Thymus (tissue), 11 donors: ENCODE results near the gene HOXB1. TPM values are rescaled to one million over a fixed set of nuclear protein-coding genes. Genes with fewer than 3 reads are reported as not detected.
"Not testable (repeated sequence)": the region's sequence is repeated elsewhere in the genome, so short reads cannot be mapped to it uniquely, and the experiment has no call there.

Source experiments
- DNase-seq, 9 donors: peaks; one replicate each; pipeline ENCODE4 v3.0.0-alpha.2; 2013; ENCODE audit warnings: low spot score in 9 of 9, low read depth in 6 of 9, missing footprints in 1 of 9
- H3K27ac ChIP-seq, 2 donors: one replicate each; pipeline ENCODE4 v1.5.1; 2013; ENCODE audit warnings: control low read depth in 1 of 2, low read depth in 1 of 2, low read length in 1 of 2, mild to moderate bottlenecking in 1 of 2, moderate library complexity in 1 of 2
- H3K27me3 ChIP-seq, 2 donors: one replicate each; pipeline ENCODE4 v1.5.1; 2013; ENCODE audit warnings: low read length in 1 of 2; ENCODE audit not compliant: control insufficient read depth in 2 of 2, insufficient read depth in 1 of 2
- H3K36me3 ChIP-seq, 2 donors: one replicate each; pipeline ENCODE4 v1.5.1; 2013; ENCODE audit warnings: low read length in 1 of 2, mild to moderate bottlenecking in 1 of 2, moderate library complexity in 1 of 2; ENCODE audit not compliant: control insufficient read depth in 2 of 2, insufficient read depth in 2 of 2
- H3K4me1 ChIP-seq, 2 donors: one replicate each; pipeline ENCODE4 v1.5.1; 2013; ENCODE audit warnings: low read length in 2 of 2; ENCODE audit not compliant: control insufficient read depth in 2 of 2, insufficient read depth in 2 of 2
- H3K4me3 ChIP-seq, 2 donors: one replicate each; pipeline ENCODE4 v1.5.1; 2013; ENCODE audit warnings: low read length in 2 of 2, control low read depth in 1 of 2, mild to moderate bottlenecking in 1 of 2
- H3K9me3 ChIP-seq, 2 donors: one replicate each; pipeline ENCODE4 v1.5.1; 2013; ENCODE audit warnings: low read length in 1 of 2, mild to moderate bottlenecking in 1 of 2; ENCODE audit not compliant: control insufficient read depth in 2 of 2, insufficient read depth in 1 of 2
- WGBS: extraction: QIAGEN DNeasy Blood & Tissue Kit; methylation state at CpG from one replicate; pipeline ENCODE4 v1.1.7; 2013; 5-methylcytosine and 5-hydroxymethylcytosine counted together
- polyA plus RNA-seq: library from polyadenylated mRNA; stranded (reverse); fragments of 200-250 nt; gene quantifications from one replicate; pipeline ENCODE4 v1.2.3, GENCODE V29; 2013
- total RNA-seq: library from RNA; stranded (reverse); fragments of 120-200 nt; gene quantifications from one replicate; pipeline ENCODE4 v1.2.4, GENCODE V29; 2013
- donor health status: healthy.

HOXB1 gene
- total and polyA plus RNA-seq, 2 donors, result 0.11 TPM; not detected in 1

- WGBS, result 95% methylated on average over 13 of the region's 13 CpGs
Measured at GRCh38 chr17:48489781-48490180, 41.0 kb downstream of the HOXB1 start.

GRCh38 chr17:48488548-48489106, 42.2 kb downstream of the HOXB1 start:
- peaks cover 17 to 36% of the 10 kb centered on the region in 2 donors for H3K27me3 ChIP-seq
- no peak overlapping the region for H3K27ac ChIP-seq
- DNase-seq, result no peak
- H3K4me1 ChIP-seq, result peaks cover 8 to 16% of the 10 kb centered on the region in 2 donors
- H3K4me3 ChIP-seq, result no peak overlapping the region
- 11% methylated on average over 3 of the region's 3 CpGs for WGBS
- H3K9me3 ChIP-seq, result no peaks in the 10 kb centered on the region
- H3K36me3 ChIP-seq, result no peaks in the 10 kb centered on the region

More at GRCh38 chr17:48489781-48490180, 41.0 kb downstream of the HOXB1 start:
- Histone ChIP-seq H3K36me3 (no peaks in the 10 kb centered on the region), H3K4me3 (no peak overlapping the region), H3K27me3 (peaks cover 19 to 48% of the 10 kb centered on the region in 2 donors), H3K27ac (no peak overlapping the region), H3K9me3 (no peaks in the 10 kb centered on the region), H3K4me1 (peaks cover 8 to 12% of the 10 kb centered on the region in 2 donors)
- no peak for DNase-seq

- H3K27me3 ChIP-seq, result peaks cover 9 to 25% of the 10 kb centered on the region in 2 donors
- no peak for DNase-seq
- H3K4me3 ChIP-seq, result no peak overlapping the region
- WGBS, result 93% methylated on average over 2 of the region's 2 CpGs
- no peak overlapping the region for H3K27ac ChIP-seq
- peaks cover 0 to 14% of the 10 kb centered on the region in 2 donors for H3K4me1 ChIP-seq
- no peaks in the 10 kb centered on the region for H3K36me3 ChIP-seq
- H3K9me3 ChIP-seq, result no peaks in the 10 kb centered on the region
Measured at GRCh38 chr17:48487221-48487620, 43.6 kb downstream of the HOXB1 start.

GRCh38 chr17:48486557-48486956, 44.3 kb downstream of the HOXB1 start:
- no peak for DNase-seq
- H3K27ac ChIP-seq, result no peak overlapping the region
- H3K36me3 ChIP-seq, result no peaks in the 10 kb centered on the region
- no peak overlapping the region for H3K4me3 ChIP-seq
- peaks cover 0 to 13% of the 10 kb centered on the region in 2 donors for H3K4me1 ChIP-seq
- peaks cover 4 to 23% of the 10 kb centered on the region in 2 donors for H3K27me3 ChIP-seq
- 90% methylated on average over 5 of the region's 5 CpGs for WGBS
- H3K9me3 ChIP-seq, result no peaks in the 10 kb centered on the region

- H3K27ac ChIP-seq, result no peak overlapping the region
- no peaks in the 10 kb centered on the region for H3K9me3 ChIP-seq
- H3K36me3 ChIP-seq, result no peaks in the 10 kb centered on the region
- H3K27me3 ChIP-seq, result peaks cover 0 to 10% of the 10 kb centered on the region in 2 donors
- H3K4me3 ChIP-seq, result no peak overlapping the region
- DNase-seq, result no peak
- H3K4me1 ChIP-seq, result peaks cover 0 to 13% of the 10 kb centered on the region in 2 donors
- WGBS, result 46% methylated on average over 2 of the region's 2 CpGs
Measured at GRCh38 chr17:48484850-48485249, 46.0 kb downstream of the HOXB1 start.

GRCh38 chr17:48484256-48484655, 46.6 kb downstream of the HOXB1 start:
- WGBS, result 96% methylated on average over 3 of the region's 3 CpGs
- Histone ChIP-seq H3K27ac (no peak overlapping the region), H3K4me3 (no peak overlapping the region), H3K36me3 (no peaks in the 10 kb centered on the region), H3K4me1 (peaks cover 0 to 13% of the 10 kb centered on the region in 2 donors), H3K27me3 (peaks cover 0 to 7% of the 10 kb centered on the region in 2 donors), H3K9me3 (no peaks in the 10 kb centered on the region)
- DNase-seq, result no peak

GRCh38 chr17:48483471-48484131, 47.2 kb downstream of the HOXB1 start:
- H3K27ac ChIP-seq, result no peak overlapping the region
- WGBS, result 2% methylated on average over 6 of the region's 6 CpGs
- DNase-seq, result peak in 3 of 9 donors; percentile 18 to 48 (median 18)
- H3K9me3 ChIP-seq, result no peaks in the 10 kb centered on the region
- no peak overlapping the region for H3K4me3 ChIP-seq
- peaks cover 0 to 3% of the 10 kb centered on the region in 2 donors for H3K27me3 ChIP-seq
- H3K4me1 ChIP-seq, result peaks cover 0 to 14% of the 10 kb centered on the region in 2 donors
- no peaks in the 10 kb centered on the region for H3K36me3 ChIP-seq

- no peak overlapping the region for H3K27ac ChIP-seq
Measured at GRCh38 chr17:48483004-48483403, 47.8 kb downstream of the HOXB1 start.

GRCh38 chr17:48482301-48482700, 48.5 kb downstream of the HOXB1 start:
- not testable (repeated sequence) for H3K27ac ChIP-seq, H3K4me3 ChIP-seq, H3K27me3 ChIP-seq, DNase-seq, H3K36me3 ChIP-seq, H3K9me3 ChIP-seq
- H3K4me1 ChIP-seq, result peaks cover 0 to 23% of the 10 kb centered on the region in 2 donors
- 96% methylated on average over 4 of the region's 4 CpGs for WGBS

More at GRCh38 chr17:48483004-48483403, 47.8 kb downstream of the HOXB1 start:
- Histone ChIP-seq H3K4me3 (no peak overlapping the region), H3K36me3 (no peaks in the 10 kb centered on the region), H3K9me3 (no peaks in the 10 kb centered on the region), H3K4me1 (peaks cover 0 to 20% of the 10 kb centered on the region in 2 donors), H3K27me3 (peaks cover 0 to 3% of the 10 kb centered on the region in 2 donors)
- WGBS, result 70% methylated on average over 6 of the region's 6 CpGs
- no peak for DNase-seq
